Embryonic facial prominence (tissue), 1 donor: Measurements from ENCODE around the gene NR2C2.
A peak's percentile ranks its signal among the peaks of the same experiment; 100 is the strongest.
"Not testable (repeated sequence)": the region's sequence is repeated elsewhere in the genome, so short reads cannot be mapped to it uniquely, and the experiment has no call there.

Experiments
- DNase-seq: peaks from one replicate; pipeline ENCODE4 v3.0.0-alpha.2; 2016; ENCODE audit errors: extremely low spot score

NR2C2 gene

GRCh38 chr3:14947100-14947885 is at the start of gene NR2C2:
Gene NR2C2, plus strand, starts transcription at chr3:14947583. Its CDS starts 56,332 bp downstream, at chr3:15003915.
- peak; percentile 68 for DNase-seq

DNA sequence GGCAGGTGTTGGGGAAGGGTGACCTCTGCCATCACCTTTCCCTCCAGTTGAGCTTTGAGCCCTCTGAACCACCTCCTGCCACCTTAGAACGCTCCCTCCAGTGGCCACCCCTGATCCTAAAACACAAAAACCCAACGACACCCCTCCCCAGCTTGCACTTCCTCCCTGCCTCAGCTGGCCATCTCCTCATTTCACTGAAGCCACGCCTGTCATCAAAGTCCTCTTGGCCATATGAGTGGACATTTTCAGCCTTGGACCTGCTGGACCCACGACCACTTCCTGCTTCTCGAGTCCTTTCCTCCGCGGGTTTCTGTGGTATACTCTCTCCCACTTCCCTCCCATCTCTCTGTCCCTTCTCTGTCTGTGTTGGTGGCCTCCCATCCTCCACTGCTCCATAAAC is 48.5 kb upstream of the NR2C2 start:
- no peak for DNase-seq

- no peak for DNase-seq
Measured at GRCh38 chr3:14899993-14900618, 47.3 kb upstream of the NR2C2 start.

DNA sequence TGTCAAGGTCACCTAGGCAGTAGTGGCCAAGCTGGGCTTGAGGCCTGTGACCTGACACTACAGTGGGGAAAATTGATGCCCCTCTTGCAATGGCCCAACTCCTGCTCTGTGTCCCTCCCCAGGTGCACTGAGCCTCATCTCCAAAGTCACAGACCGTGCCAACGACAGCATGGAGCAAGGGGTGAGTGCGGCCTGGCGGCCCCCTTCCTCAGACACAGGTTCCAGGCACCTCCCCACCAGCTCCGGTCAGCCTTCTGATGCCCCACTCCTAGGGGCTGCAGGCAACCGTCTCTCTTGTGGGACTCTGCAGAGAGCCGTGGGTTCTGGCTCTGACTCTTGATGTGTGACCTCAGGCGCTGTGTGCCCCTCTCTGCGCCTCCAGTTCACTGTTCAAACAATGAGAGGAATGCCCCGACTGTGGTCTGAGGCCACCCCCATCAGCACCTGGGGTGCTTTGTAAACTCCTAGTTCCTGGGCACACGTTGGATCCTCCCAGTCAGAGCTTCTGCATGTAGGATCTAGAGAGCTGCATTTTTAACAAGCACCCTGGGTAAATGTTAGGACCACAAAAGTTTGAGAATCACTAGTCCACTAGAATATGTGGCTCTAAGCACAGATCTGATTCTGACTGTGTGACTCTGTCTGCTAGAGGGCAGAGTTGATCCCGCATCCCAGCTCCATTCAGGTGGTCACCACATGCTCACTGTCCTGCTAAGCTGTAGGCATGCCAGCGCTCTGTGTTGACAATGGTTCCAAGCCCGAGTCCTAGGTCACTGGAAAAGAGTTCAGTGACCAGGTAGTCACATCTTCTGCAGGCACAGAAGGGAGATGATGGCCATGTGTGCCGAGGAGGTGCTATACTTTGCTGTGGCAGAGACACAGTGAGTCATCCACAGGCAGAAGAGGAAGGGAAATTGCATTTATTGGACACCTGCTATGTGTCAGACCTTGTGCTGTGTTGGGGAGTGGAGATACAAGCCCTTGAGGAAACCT is 46.2 kb upstream of the NR2C2 start:
- DNase-seq, result no peak

- DNase-seq, result no peak
Measured at GRCh38 chr3:14902719-14903118, 44.7 kb upstream of the NR2C2 start.

DNA sequence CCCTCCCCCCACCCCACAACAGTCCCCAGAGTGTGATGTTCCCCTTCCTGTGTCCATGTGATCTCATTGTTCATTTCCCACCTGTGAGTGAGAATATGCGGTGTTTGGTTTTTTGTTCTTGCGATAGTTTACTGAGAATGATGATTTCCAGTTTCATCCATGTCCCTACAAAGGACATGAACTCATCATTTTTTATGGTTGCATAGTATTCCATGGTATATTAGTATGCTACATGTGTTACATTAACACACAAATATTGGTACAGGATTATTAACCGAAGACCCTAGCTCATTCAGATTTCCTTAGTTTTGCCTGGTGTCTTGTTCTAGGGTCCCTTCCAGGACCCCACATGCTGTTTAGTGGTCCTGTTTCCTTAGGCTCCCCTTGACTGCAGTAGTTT is 43.9 kb upstream of the NR2C2 start:
- DNase-seq, result not testable (repeated sequence)

DNA sequence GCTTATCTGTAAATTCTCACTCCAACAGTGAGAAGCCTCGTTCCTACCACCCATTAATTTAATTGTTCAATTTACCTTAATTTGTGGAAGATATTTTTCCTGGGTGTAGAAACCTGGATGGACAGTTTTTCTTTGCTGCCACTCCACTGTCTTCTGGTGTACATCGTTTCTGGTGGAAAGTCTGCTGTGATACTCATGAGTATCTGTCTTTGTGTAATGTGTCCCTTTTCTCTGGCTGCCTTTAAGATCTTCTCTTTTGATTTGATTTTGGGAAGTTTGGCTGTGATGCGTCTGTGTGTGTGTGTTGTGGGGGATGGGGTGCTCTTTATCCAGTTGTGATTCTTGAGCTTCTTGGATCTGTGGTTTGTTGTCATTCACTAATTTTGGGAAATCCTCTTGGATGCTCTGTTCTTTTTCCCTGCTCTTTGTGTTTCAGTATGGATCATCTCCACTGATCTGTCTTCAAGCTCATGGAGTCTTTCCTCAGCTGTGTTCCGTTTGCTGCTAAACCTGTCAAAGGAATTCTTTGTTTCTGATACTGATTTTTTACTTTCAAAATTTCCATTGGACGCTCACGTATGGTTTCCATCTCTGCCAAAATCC is 42.2 kb upstream of the NR2C2 start:
- DNase-seq, result no peak

- no peak for DNase-seq
Measured at GRCh38 chr3:14906355-14906971, 40.9 kb upstream of the NR2C2 start.

DNA sequence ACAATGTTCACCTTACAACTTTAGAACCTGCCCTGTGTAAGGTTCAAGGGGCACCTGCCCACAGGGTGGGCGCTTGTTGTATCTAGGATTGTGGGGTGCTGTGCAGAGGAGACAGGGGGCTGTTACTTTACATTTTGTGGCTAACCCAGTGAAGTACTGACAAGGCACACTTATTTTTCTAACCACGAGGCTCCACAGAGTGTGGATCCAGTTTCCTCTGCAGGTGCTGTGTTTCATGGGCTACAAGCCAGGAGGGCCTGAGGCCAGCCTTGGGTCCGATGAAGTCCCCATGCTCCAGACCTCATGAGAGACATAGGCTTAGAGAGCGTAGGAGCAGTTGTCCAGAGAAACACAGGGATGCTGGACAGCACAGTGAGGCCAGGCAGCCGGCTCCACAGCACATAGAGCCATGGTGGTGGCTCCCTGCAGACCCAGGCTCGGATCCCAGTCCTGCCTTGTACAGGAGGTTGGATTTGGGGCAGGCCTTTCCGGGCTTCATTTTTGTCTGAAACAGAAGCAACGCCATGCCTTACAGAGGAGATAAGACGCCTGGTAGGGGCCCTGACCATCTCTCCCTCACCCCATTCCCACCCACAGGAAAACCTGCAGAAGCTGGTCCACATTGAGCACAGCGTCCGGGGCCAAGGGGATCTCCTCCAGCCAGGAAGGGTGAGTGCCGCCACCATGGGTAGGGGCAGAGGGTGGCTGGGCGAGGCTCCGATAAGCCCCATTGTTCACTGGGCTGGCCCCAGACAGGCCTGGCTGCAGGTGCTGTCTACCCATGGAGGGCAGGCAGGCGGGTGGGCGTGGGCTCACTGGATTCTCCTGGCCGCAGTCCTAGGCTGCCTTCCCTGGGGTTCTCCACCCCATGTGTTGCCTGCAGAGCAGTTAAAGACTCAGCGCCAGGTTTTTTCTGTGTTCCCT is 40.1 kb upstream of the NR2C2 start:
- DNase-seq, result no peak

GRCh38 chr3:14909250-14909649 is 38.1 kb upstream of the NR2C2 start:
- DNase-seq, result no peak

DNA sequence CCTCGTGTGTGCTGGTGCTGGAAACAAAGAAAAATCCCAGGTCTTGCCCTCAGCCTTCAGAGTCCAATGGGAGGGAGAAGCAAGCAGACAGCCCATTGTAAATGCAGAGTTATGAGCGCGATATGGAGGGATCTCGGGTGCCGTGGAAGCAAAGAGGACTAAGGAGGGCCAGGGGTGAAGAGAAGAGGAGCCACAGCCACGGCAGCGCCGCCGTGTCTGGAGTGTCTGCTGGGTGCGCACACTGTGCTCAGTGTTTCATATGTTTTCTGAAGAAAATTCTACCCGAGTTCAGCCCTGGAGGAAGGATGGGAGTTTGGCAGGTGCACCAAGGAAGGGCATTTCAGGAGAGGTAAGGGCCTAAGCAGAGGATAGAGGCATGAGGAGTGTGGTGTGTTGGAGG is 35.7 kb upstream of the NR2C2 start:
- DNase-seq, result no peak

DNA sequence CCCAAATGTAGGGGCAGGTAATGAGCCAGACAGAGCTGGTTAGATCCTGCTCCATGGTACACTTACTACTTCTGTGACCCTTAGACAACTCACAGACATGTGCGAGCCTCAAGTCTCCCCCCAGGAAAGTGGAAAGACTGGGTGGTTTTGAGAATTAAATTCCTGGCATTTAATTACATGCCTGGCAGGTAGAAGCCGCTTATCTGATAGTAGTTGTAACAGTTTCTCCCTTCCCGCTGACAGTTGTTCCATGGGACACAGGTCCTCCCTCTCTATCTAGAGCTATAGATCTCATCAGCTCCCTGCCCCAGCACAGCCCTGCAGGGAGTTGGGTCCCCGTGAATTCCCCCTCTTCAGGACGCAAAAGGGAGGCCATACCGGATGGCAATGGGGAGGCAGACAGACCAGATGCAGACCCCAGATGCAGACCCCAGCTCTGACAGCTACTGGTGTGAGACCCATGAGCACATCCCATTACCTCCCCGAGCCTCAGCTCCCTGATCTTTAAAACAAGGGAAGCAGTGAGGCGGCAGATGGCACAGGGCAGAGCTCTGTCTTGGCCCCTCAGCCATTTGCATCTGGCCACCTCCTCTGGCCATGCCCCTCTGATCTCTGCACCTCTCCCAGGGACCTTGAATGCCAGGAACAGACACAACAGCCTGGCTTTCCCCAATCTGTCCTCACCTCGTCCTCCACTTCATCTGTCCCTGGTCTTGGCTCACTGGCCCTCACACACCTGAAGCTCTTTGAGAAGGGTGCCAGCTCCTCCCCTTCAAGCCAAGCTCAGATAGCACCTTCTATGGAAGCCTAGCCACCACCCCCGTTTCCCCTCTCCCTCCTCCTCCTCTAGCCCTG is 34.1 kb upstream of the NR2C2 start:
- no peak for DNase-seq

DNA sequence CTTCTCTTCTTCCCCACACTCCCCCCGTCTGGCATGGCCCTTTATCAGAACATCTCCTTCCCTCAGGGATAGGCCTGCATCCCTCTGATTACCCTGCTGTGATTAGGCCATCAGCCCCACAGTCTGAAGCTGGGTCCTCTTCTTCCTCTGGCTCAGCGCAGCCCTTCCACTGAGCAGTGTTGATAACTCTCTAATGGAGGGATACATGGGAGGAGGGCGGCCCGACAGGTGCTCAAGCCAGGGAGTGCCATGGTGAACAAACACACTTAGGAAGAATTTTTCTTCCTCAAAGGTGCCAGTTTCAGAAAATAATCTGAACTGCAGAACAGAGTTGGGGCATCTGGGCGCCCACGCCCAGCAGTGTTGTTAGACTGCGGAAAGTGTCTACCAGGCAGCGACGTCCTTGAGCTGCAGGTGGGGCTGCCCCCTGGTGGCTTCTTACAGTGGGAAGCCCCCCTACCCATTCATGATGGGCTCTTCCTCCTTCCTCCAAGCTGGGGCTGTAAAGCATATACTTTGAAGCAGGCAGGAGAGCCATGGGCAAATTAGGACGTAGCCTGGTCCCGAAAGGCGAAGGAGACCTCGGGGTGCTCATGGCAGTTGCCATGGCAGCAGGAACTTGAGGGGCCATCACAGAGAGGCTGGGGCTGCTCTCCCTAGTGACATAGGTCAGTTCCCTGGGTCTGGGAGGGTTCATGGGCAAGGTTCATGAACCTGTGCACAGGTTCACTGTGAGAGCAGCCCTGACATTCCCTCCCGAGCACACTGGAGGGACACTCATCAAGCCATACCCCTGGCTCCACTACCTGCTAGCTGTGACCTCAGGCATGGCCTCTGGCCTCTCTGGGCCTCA is 33.2 kb upstream of the NR2C2 start:
- no peak for DNase-seq

GRCh38 chr3:14914779-14915117 is 32.6 kb upstream of the NR2C2 start:
- no peak for DNase-seq

GRCh38 chr3:14915636-14916222 is 31.7 kb upstream of the NR2C2 start:
- DNase-seq, result no peak

- DNase-seq, result no peak
Measured at GRCh38 chr3:14918356-14918860, 29.0 kb upstream of the NR2C2 start.

GRCh38 chr3:14920536-14920935 is 26.8 kb upstream of the NR2C2 start:
- DNase-seq, result no peak
